RKO (cell line): ENCODE data around the gene TRIP4.

Experiments used
- DNase-seq: peaks from one replicate; pipeline ENCODE4 v3.0.0-alpha.2; 2016; ENCODE audit warnings: low spot score

TRIP4 gene

DNA sequence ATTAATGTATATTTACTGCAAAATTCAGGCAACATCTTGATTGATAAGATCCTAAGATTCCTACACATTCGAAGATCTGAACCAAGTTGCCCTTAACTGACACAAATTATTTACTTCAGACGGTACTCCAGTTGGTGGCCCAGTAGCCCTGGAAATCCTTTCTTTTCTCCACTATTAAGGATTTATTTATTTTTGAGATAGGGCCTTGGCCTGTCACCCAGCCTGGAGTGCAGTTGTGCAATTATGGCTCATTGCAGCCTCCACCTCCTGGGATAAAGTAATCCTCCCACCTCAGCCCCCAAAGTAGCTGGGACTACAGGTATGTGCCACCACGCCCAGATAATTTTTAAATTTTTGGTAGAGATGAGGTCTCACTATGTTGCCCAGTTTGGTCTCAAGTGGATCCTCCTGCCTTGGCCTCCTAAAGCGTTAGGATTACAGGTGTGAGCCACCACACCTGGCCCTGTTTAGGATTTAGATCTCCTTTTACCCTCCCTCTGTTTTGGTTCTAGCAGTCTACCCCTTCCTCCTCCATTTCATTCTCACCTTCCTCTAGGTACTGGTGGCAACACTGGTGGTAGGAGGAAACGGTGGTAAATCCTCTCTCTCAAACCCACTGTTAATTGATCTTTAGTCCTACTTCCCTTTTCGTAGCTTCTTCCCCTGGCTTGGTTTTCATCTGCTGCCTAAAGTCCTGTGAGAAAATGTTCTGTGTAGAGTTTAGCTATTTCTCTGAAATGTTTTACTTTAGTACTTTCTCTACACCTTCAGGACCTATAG lies 60.1 kb downstream of the TRIP4 start:
- no peak for DNase-seq

DNA sequence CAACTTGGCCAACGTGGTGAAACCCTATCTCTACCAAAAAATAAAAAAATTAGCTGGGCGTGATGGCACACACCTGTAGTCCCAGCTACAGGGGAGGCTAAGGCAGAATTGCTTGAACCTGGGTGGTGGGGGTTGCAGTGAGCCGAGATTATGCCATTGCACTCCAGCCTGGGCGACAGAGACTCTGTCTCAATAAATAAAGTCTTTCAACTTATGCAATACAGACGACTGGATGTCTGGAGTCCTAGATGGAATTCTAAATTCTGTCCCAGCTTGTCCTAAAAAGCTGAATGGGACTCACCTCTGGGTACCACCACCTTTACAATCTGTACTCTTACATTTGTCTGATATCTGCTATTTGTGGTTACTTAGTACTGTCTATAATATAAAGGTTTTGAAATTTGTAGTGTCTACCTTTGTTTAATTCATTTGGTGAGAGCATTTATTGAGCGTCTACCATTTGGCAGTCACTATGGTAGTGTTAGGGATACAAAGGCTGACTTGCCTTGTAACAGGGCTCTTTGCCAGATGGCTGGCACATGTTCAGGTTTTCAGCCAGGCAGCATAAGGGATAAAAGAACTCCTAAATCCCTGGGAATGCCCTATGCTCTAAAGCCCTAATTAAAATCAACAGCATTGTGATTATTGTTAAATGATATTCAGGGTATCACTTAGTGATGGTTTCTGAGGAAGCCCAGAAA lies 65.5 kb downstream of the TRIP4 start:
- DNase-seq = no peak

DNA sequence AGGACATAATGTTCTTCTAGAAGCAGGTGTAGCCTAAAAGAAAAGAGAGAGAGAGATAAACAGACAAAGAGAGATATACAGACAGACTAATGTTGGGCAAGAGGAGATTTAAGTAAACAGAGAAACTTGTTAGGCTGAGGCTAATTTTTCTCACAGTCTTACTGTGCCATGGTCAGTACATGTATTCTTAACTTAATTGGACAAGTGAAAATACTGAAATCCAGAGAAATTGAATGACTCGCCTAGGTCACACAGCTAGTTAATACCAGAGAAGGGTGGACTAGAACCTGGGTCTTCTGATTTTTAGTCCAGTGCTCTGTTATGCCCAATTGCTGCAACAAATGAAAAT lies 66.0 kb downstream of the TRIP4 start:
- no peak for DNase-seq

DNA sequence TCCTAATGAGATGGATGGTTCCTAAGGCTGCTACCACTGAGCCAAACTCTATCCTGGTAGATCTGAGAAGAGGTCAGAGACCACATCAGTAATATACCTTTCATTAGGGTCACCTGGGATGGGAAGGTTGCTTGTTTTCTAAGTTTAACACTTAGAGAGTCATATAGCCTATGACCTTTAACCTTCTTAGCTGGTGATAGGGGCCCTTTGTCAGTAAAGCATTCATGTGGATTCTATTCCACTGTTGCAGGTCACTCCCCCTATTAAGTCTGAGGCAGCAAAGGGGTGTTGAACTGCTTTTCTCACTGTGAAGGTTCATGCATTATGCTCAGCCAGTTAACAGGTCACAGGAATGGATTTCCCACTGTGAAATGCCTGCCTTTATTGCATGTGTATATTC lies 66.6 kb downstream of the TRIP4 start:
- DNase-seq = no peak

DNA sequence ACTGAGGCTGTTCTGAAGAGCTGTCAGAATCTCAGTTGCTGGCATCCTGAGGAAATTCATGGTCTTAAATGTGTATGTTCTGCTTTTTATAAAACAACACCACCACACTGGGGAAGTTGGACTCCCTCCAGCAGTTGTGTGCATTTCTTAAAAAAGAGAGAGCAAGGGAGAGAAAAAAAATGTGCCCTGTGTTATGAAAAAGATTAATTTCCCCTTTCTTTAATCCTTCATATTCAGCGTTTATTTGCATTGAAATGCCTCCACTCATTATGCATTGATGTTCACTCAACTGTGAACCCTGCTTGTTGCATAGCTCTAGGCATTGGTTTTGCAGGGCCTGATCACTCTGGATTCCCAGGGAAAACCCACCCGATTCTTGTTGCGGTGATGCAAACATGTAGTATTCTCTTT lies 68.3 kb downstream of the TRIP4 start:
- no peak for DNase-seq

DNA sequence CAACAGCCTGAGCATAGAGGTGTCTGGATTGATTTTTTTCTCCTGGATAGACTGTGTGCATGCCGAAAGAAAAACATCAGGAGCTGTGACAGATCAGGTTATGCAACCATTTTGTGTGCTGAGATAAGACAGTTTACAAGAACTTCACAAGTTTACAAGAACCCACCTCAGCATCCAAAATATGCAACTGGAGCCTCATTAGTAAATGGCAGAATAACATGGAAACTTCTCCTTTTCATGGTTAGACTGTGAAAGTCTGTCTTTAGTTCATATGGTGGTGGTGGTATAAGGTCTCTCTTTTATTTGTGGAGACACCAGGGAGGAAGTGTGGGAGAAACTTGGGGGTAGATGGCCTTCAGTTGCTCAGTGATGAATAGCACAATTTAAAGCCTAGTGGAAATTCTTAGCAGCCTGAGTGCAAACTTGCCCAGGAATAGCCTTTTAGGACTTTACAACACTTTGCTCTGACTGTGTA lies 69.0 kb downstream of the TRIP4 start:
- no peak for DNase-seq

DNA sequence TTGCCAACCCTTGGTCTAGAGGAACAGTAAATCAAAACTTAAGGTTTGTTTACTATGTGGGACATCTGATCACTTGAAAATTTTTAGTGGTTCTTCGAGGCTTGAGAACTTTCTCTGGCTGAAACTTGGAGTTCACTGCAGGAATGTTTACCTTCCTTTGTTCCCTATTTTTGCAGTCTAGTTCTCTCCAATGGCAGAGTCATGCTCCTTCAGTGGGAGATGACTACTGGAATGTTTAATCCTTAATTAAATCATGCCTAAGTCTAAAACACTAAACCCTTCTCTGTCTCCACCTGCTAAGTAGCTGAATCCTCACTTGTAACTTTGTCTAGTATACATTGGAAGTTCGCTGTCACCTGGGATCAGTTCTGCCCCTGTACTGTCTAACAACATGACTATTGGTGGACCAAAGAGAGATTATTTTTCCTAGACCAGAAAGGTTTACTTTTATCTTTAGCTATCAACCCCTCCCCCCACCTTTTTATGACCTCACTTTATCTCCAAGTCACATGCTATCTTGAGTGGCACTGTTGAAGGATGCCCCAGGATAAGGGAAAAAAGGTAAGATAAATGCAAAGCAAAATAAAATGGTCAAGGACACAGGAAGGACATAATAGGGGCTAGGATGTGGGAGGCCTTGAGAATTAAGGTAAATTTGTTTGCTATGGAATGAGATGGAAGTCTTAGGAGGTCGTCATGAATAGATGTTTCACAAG lies 71.6 kb downstream of the TRIP4 start:
- DNase-seq = peak; percentile 16

DNA sequence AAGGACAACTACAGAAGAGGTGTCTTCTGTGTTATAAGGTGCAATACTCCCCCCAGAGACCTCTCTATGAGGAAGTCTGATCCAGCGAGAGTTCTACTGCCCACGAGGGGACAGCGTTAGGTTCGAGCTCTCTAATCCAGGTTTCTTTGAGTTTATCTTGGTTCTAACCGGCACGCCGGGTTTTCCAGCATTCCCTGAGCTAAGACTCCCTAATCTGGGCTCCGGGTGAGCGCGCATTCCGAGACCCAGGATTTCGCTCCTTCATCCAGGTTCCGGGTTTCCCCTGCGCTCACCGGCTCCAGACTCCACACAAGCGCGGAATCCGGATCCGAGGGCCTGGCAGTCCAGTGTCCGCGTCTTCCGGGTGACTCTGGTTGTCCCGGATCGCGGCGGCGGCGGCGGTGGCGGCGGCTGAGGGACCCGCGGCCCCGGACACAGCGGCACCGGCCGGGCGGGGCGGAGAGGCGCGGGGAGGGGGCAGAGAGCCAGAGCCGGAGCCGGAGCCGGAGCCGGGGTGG lies 72.6 kb downstream of the TRIP4 start, which contains the start of gene ZNF609:
Gene ZNF609 (plus strand): TSS at position 373 of the 518 bp plus-strand sequence. CDS start 38,842 bp downstream, outside the sequence.
- peak; percentile 96 for DNase-seq

DNA sequence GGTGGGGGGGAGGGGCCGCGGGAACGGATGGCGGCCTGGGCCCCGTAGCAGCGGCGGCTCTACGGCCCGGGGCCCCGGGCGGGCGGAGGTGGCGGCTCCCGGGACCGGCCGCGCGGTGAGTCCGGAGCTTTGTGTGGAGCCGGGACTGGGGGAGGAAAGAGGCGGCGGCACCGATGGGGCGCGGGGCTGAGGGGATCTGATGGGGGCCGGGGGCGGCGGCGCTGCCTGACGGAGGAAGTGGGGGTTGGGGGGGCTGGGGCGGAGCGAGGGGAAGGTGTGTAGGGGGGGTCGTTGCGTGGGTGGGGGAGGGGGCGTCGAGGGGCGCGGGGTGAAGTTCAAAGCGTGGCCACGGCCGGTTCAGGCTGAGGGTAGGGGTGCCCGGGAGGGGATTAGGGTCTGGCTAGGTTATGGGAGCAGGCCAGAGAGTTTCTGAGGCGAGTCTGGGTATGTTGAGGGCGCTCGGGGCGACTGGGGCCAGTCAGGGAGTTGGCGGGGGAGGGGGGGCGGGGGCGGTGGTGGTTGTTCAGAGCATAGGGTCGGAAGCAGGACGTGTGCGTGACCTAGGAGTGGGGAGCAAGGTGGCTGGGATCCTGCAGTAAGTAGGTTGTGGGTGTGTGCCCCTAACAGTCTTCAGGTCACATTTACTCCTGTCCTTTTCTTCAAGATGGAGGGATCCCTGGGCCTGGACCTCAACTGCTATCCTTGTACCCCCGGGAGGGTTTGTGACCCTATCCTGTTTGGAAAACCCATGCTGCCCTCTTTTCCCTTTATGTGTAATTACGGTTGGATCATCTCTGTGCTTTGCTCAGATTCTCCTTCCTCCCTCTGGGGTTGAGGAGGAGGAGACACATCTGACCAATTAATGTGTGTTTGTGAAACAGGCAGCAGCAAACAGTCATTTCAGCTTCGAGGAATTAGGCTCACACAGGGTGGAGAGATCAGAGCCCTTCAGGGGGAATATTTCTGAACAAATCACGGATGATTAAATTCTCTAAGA lies 73.4 kb downstream of the TRIP4 start:
- peak; percentile 89 for DNase-seq

DNA sequence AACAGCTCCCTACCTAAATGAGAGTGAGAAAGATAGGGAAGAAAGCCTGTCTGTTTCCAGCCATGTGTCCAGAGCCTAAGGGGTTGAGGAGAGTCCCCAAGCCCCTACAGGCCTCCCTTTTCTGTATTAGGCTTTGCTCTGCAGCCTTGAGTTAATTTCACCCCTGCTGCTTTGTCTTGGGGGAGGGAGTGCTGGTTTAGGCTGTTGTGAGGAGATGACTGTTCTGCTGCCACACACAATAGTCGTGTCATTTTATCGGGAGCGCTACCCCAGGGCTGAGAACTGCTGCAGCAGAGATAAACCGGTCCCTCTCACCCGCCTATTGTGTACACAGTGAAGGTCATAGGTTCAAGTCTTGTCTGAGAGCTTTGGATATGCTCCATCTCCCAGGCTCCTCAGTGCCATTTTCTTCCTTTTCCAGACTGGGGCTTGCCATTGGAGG lies 74.1 kb downstream of the TRIP4 start:
- DNase-seq = peak; percentile 31

DNA sequence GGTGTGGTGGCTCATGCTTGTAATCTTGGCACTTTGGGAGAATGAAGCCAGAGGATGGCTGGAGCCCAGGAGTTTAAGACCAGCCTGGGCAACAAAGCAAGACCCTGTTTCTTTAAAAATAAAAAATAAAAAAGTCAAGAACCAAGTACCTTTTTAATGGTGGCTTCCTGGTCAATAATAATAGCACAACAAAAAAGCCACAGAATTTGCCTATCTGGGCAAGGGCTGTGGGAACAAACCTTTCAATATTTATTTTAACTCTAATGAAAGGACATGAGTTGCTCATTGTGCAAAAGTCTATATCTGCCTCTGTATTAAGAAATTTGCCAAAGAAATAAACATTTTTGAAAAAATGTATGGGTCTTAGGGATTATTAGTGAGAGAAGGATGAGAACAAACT lies 74.9 kb downstream of the TRIP4 start:
- DNase-seq = no peak

DNA sequence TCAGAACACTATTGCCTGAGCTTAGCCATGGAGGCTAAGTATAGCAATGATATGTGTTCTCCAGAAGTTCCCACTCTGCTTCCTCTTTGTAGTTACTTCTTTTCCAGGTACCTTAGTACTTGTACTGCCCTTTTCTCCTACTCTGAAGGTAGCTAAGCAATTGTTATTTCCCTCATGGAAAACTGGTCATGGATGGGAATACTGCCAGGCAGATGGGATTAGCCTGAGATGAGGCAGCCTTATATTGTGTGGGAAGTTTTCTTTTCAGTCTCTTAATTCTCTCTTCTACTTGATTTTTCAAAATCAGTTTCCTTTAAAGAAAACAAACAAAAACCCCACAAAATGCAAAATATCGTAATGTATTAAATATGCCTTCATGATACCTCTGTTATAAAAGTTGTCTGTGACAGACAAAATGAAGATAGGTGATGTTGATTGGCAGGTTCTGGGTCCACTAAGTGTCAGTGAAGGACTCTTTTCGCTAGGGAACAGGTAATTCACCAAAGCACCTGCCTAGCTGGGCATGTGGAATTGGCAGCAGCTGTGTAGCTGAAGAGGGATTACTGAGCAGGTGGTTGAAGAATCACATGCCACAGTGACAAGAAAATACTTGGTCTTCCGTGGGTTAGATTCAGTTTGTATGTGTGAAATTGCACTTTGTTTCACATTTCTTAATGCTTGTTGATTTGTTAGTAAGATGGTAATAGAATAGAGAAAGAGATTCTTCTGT lies 76.8 kb downstream of the TRIP4 start:
- DNase-seq = no peak

DNA sequence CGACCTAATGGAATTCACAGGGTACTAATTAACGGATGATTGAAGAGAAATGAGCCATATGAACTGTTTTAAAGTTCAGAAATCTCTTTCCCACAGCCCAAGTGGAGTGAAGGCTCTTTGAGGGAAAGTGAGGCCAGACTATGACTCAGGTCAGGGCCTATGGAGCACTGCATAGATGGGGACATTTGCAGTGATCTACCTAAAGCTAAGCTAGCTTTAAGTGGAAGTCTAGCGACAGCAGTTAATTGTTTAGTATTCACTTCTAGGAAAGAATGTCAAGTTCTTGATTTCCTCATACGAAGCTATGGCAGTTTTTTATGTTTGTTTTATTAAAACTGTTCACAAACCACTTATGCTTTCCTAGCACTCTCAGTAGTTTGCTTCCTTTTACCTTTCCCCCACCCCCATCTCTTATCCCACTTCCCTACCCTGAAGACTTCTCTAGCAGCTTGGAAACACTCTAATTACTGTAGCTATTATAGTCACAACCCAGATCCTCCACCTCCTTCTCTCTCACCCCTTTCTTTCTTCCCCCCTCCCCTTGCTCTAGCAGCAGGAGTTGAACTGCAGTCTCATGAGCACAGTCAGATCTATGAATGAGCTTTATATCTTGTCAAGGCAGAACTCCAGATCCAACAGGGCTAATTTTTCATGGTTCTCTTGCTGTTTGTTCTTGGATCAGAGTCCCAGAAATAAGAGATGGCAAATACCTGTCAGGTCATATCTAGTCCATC lies 78.9 kb downstream of the TRIP4 start:
- no peak for DNase-seq

DNA sequence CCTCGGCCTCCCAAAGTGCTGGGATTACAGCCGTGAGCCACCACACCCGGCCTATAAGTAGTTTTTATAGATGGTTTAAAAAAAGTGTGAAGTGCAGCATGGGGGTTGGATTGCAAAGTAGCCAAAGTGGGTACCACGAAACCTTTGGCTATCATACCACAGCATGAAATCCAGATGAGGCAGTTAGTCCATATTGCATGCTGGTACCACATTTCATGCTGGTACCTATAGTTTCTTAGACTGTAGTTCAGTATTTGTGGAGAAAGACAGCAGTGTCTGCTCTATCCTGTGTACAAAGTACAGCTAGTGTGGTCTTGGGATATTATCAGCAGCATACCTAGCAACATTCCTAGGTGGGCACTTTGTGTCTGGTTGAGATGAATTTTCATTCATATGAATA lies 84.5 kb downstream of the TRIP4 start:
- no peak for DNase-seq

DNA sequence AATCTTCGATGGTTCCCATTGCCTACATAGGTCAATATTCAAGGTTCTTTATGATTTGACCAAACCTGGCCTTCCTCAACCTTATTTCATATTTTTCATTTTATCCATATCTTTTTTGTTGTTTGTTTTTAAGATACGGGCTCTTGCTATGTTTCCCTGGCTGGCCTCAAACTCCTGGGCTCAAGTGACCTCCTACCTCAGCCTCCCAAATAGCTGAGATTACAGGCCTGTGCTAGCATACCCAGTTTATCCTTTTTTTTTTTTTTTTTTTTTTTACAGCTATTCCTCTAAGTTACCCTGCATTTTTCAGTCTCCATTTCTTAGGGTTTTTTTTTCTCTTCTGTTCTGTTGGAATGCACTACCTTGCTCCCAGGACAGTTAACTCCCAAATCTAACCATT lies 87.2 kb downstream of the TRIP4 start:
- no peak for DNase-seq

DNA sequence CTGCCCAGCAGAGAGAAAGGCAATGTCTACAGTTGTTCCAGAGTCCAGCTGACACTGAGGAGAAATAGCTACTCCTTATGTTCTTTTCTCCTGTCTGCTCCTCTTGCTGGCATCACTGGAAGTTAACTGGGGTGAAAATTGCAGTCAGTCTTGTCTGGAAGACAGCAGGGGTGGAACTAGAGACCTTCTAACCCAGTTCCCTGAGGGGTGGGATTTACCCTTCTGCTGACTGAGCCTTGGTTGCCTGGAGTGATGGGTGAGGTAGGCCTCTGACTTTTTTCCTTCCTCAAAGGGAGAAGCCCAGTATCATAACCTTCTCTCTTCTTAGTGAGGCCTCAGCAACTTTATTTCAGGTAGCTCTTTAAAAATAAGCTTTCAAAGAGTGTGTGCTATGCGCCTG lies 88.9 kb downstream of the TRIP4 start:
- DNase-seq = no peak

DNA sequence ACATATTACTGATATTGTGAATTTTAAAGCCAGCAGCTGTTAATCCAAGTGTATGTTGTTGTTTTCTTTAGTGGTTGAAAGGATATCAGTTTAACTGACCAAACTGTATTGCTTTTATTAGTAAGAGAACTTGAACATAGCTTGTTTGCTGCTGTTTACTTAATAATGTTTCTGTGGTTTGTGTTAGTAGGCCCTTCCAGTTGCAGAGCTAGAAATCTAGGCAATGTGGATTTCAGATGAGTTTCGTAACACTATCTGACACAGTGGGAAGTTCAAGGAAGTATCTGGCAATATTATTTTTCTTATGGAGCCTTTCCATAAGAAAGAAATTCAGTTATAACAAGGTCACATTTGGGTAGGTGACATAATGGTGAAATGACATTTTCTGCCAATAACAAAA lies 91.2 kb downstream of the TRIP4 start:
- DNase-seq = no peak

DNA sequence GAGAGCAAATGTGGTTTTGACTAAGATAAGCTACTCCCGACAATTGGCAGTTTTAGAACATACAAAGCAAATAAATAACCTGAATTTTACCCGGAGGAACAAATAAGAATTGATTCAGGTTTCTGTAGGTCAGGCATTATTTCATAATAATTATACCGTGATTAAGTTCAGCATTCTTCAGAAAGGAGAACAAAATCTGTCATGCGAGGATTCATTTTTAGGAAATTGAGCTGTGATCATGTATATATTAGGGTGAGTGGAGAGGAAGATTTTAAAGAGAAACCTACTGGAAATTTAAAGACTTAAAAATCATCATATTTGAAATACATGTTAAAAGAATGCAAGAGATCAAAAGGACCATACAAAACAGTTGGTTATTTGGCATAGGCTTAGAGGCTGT lies 93.3 kb downstream of the TRIP4 start:
- DNase-seq = no peak

DNA sequence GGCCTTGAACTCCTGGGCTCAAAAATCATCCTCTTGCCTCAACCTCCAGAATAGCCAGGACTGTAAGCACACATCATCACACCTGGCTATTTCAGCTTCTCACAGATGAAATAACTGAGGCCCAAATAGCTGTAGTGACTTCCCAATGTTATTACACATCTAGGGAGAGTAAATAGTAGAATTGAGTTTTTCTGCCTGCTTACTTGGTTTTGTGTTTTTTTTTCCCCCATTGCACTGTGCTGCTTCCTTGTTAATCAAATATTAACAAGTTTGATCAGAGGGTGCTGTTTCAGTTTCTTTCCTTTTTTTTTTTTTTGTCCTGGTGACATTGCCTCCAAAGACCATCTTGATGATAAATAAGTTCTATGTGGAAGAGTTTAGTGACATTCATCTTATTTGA lies 96.1 kb downstream of the TRIP4 start:
- no peak for DNase-seq

DNA sequence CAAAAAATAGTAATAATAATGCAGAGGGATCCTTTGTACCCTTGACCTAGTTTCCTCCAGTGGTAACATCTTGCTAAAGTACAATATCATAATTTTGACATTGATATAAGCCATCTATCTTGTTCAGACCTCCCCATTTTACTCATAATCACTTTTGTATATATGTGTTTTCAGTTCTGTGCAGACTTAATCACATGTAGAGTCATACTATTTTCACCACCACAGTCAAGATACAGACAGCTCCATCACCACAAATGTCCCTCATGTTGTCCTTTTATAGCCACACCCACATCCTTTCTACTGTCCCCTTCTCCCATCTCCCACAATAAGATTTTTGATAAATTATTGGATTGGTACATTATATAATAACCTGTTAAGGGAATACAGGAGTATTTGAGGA lies 98.2 kb downstream of the TRIP4 start:
- no peak for DNase-seq
